GM21529 (cell line): Measurements from ENCODE around the gene SEC22C.

Source experiments
- ATAC-seq: cut with Tn5 transposase; IDR thresholded peaks from one replicate; pipeline ENCODE4 v1.9.1; 2021; ENCODE audit not compliant: unreplicated experiment

The SEC22C gene

DNA sequence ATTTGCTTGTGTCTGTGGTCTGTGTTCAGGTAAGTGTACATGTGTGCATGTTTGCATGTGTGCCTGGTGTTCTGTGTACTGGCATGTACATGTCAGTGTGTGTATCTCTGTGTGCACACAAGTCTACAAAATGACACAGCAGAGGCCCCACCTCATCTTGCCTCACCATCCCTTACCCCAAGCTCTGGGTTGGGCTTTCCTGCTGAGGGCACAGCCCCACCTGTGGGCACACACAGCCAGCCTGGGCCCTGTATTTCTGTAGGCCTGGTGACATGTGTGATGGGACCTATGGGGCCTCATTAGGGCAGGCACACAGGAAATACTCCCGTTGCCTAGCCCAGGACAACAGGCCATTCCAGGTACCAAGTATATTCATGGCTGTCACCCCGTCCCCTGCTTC, 65.8 kb downstream of the SEC22C start:
- ATAC-seq = no peak

DNA sequence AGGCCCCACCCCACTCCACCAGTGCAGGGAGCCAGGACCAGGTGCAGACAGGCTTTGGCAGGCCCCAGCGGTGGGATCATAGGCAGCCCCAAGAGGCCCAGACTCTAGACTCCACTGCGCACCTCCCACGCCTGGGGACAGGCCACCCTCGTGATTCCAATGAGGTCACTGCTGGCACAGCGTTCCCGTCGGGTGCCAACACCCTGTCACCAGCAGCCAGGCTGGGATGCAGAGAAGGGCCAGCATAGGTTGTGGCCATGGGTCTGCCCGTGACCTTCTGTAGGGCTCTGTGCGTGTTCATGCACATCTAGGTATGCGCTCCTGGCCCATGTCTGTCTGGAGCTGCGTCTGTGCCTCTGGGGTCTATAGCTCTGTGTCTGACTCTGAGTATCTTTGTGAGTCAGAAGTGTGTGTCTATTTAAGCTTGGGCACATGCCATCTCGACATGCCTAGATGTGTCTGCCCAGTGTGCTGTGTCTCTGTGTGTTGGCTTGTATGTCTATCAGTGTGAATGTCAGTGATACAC, 66.3 kb downstream of the SEC22C start:
- ATAC-seq = no peak

DNA sequence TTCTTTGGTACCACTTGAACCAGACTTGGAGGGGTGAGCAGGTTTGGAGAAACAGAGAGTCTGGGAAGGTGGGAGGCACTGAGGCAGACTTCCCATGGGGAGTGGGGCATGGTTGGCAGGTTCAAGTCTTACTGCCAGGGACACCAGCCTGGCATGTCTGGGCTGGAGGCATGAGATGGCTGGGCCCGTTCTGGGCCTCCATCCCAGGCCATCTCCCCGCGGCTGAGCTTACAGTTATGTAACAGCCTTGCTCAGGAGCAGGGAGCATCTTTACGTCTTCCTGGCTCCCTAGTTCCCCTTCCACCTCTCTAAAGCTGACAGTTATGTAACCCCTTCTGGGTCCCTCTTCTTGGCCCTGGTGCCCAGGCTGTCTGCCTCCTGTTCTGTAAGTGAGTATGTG, 66.9 kb downstream of the SEC22C start:
- no peak for ATAC-seq

DNA sequence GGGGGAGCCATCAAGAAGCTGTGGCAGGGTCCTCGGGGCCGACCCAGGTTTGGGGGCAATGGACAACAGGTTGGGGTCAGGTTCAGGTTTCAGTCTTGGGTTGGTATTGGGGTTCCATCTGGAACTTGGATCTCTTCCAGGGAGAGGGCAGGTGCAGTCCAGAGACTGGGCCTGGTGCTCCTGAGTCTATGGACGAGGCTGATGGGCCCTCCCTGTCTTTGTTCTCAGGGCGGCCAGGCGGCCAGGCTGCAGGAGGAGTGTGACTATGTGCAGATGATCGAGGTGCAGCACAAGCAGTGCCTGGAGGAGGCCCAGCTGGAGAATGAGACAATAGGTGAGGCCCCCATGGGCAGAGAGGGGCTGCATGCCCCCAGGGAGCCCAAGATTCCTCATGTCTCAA, 68.2 kb downstream of the SEC22C start:
- no peak for ATAC-seq

DNA sequence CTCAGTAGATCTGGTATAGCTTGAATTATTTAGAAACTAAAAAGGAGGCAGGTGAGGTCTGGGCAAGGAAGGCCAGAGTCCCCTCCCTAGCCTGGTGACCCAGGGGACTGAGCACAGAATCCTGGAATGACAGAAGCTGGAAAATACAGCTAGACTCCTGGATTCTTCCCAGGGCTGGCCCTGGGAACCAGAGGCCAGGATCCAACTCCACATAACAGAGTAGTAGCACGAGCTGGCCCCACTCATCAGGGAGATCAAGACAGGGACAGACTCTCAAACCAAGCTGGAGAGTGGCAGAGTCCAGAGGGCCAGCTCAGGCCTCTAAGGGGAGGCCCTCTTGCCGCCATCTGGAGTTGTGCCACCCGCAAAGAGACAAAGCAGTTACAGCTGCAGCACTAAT, 68.6 kb downstream of the SEC22C start:
- ATAC-seq = no peak

DNA sequence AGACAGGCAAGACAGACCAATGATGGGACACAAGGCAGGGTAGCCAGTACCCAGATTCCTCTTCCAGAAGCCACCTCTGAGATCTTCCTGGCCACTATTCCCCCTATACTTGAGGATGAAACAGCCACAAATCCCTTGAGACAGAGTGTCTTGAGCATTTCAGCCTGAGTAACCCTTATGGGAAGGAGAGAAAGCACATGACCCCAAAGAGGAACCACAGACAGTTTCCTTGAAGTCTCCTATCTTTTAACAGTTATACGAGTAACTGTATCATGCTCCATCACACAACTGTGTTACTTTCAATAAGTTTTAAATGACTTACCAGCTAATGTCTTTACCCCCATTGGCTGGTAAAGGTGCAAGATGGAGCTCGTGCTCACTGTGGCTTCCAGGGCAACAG, 70.0 kb downstream of the SEC22C start:
- no peak for ATAC-seq

DNA sequence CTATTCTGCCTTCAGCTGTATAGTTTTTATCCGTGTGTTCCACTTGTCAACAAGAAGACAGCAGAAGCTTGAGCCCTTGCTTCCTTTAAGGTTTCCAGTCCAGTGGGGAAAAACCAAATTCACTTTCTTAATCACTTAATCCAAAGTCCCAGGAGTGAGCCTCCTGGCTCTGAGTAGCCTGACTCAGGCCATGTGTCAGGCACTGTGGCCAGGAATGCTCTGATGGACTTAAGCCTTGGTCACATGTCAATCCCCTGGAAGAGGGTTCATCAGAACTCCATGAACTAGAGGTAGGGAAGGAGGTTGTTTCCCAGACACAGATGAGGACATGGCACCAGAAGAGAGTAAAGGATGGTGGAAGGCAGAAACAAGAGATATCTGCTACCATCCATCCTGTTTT, 70.6 kb downstream of the SEC22C start:
- ATAC-seq = no peak

DNA sequence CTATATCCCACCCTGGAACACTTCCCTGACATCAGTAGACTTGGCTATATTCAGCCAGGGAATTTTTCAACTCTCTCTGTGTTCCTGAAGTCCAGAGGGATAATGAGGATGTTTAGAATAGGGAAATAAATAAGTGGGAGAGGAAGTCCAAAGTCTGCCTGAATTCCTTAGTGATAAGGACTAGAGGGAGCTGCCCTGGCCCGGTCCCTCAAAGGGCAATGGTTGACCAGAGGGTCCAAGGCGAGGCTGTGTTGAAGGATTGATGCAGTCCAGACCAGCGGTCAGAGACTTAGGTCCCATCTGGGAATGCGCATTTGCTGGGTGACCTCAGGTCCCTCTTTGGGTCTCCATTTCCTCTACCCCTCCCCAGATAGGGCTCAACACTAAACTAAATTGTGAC, 71.4 kb downstream of the SEC22C start:
- ATAC-seq = no peak

DNA sequence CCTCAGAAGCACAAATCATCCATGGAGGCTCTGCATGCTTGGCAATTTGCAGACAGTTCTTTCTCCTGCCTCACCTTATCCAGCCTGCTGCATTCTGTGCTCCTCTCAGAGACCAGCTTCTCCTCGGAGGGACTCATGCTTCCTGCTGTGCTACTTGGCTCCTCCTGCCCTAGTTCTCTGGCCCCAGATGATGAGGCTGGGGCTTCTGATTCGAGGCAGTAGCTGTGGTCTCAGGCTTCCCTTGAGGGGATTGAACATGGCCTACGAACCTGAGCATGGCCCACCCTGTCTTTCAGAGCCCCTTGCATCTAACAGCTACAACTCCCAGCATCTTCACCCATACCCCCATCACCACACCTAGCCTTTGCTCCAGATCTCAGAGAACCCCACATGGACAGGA, 72.7 kb downstream of the SEC22C start:
- no peak for ATAC-seq

DNA sequence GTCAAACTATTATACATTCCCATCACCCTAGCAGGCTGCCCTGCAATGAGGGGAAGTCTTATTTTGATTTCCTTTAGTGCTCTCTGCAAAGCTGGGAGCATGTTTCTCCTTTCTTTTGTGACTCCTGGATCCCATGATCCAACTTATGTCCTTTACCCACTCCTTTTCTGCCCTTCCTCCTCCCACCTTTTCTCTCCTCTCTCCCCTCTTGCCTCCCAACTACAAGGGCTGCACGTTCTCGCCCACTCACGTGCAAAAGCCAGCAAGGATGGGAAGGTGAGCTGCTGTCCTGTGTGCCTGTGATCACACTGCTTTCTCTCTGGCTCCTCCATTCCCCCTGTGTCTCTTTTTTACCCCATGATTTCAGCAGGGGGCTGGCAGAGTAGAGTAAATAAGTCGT, 73.2 kb downstream of the SEC22C start:
- ATAC-seq = no peak

DNA sequence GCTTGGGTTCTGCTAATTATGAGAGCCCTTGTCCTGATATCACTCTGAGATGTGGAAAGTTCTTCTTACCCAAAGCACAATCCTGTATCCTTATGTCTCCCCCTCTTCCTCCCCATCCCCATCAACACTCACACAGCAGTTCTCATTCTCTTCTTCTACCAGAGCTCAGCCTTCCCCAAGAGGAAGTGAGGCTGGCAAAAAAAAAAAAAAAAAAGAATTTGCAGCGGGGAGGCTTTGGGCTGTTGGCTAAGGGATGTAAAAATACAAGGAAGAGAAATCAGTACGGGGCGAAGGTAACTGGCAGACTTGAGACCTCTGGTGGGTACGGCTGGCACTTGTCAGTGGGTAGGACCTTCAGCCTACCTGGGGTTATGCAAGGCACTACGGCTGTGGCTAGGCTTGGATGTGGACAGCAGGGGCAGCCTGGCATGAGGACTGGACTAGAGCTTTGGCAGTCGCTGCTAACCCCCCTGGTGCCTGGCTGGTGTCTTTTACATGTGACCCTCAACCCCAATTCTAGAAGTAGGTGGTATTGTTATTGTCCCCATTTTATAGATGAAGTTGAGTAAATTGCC, 73.9 kb downstream of the SEC22C start:
- no peak for ATAC-seq

DNA sequence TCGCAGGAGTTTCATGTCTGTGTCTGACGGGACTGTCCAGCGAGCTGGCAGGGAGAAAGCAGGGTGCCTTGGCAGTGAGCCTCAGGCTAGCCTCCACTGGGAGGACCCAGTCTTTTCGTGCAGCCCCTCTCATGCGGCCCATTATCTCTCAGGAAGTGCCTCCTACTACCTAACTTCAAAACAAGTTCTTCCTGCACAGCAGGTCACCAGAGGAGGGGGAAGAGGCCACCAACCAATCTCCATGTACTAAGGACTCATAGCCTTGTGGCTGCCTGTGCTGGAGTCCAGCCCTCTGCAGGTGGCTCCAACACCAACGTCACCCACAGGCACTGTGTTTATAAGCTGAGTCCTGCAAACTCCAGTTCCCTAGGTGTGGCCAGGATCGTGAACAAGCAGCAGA, 74.5 kb downstream of the SEC22C start:
- ATAC-seq = no peak

DNA sequence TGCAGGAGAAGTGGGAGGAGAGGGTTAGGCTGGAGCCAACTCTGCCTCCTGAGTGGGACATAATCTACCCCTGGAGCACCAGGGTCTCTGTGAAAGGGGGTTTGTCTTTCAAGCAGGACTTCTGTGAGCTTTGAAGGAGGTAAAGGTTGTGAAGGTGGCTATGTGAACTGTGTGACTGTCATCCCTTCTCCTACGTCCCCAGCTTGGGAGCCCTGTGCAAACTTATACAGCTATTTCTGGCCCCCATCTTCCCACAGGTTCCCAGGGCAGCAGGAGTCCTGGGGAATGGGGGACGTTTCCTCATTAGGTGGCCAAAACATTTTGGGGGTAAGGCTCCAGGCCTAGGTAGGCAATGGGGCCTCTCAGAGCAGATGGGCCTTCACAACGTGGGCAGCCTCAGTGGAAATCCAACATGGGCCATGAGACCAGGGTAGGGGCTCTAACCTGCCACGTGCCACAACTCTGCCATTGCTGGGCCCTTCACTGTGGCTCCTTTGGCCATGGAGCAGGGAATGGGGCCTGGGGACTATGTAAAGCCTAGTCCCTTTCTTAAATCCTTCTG, 75.8 kb downstream of the SEC22C start:
- ATAC-seq = no peak

DNA sequence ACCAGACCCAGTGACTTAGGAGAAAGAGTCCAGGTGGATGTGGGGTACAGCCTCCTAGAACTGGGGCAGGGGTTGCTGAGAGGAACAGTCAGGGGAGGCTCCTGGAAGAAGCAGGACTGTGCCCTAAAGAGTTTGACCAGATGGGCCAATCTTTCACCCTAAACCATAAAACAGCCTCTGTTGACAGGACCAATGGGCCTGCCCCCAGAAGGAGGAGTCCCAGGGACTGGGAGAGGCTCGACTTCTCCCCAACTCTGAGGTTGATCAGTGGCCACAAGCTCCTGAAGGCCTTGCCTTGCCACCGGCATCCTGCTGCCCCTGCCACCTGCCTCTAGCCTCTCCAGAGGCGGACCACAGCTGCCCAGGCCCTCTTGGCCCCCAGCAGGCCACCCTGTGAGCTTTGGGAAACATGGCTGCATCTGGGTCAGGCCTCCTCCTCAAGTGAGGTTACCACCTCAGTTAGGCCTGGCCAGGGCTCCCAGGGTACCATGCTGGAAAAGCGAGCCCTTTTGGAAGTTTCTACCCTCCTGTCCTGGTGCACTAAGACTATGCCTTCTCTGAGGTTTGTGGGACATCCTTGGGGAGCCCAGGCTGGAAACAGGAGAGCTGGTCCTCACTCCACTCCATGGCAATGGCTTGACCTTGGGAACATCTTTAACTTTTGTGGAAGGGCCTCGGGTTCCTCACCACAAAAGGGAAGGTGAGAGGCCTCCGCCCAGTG, 76.5 kb downstream of the SEC22C start:
- ATAC-seq = no peak

DNA sequence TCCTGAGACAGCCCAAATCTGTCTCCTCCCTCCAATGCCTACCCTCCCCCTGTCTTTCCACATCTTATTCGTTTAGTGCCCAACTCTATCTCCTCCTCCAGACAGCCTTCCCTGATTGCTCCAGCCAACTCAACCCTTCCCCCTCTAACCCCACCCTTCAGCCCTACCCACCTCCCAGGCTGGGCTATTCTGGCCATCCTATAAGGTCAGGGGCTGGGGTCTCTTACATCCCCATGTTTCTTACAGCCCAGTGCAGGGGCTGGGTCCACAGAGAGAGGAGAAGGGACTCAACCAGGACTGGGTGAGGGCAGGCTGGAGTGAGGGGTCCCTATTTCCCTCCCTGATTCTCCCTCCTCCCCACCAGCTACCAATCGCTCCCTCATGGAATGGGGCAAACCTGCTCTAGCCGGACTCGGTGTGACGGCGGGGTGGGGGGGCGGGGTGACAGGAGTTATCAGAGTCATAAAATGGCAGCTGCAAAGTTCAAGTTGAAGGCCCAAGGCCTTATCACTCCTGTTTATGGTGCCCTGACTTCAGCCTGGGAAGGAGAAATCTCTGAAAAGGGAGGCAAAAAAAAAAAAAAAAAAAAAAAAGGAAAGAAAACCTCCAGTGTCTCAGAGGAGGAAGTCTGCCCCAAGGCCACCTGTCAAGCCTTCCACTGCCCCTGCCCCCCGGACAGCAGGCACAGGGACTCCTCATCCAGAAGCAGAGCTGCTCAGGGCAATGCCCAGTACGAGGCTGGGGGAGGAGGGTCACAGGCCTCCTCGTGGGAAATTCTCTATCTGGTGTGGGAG, 77.2 kb downstream of the SEC22C start:
- no peak for ATAC-seq

DNA sequence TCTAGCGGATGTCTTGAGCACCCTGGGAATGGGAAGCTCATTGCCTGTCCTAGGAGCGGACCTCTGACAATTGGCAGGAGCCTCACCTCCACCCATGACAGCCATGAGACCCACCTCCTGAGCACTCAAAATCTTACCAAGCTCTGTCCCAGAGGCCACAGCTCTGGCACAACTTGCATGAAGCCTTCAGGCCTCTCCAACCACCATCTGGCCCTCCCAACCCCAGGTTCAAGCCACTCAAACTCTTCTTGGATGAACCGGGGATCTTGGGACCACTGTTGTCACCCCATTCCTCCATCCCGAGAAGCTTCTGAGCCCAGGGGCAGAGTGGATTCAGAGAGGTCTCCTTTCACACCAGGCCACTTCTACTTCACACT, 77.8 kb downstream of the SEC22C start:
- no peak for ATAC-seq

DNA sequence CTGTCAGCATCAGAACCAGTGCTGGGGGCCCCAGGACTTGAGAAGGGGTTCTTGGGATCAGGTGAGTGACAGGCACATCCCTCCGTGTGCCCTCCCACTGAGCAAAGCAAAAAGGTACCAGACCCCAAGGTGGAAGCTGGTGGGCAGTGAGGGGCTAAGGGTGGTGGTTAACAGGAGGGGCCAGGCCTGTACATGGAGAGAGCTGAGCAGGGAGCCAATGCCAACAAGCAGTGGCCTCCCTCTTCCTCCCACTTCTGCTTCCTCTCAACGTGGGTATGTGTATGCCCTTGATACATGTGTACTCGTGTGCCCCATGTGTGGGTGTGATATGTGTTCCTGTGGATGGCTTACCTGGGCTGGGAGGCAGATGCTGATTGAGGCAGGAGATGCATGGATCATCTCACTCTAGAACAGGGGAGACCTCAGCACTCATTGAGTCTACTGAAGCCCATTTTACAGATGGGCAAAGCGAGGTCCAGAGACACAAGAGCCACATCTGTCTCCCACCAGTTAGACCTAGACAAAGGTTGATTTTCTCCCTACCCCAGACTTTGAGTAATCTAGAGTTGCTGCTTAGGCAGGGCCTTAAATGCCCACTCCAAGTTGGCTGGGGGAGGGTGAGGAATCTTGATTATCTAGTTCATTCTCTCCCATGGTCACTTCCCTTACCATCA, 78.4 kb downstream of the SEC22C start:
- no peak for ATAC-seq

DNA sequence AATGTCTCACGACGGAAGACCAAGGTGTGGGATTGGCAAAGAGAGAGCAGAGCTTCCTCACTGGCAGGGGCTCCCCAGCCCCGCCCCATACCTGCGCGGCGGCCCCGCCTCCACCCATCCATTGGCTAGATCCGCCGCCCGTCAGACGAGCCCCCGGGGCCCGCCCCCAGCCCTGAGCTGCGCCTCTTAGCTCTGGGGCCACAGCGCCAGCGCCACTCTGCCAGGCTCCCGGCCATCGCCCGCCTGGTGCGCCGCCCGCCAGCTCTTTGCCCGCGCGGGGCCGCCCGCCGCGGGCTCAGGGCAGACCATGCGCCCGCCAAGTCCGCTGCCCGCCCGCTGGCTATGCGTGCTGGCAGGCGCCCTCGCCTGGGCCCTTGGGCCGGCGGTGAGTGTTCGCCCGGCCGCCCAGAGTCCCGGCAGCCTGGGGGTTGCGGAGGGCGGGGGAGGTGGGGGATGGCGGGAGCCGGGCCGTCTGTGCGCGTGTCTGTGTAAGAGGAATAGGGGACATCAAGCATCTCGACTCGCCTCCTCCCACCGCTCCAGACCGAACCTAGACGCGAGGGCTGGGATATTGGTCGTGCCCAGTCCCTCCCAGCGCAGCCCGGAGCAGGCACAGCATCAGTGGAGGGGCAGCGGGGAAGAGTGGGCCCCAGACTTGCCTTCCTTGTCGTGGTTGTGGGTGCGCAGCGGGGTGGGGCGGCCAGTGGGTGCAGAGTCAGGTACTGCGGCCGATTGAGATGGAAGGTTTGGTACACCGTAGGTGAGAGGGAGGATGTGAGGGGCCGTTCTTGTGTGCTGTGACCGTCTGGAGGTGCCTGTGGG, 79.1 kb downstream of the SEC22C start, which contains the start of gene VIPR1:
Gene VIPR1, plus strand, starts transcription at position 215 of the 822 bp plus-strand sequence. Its CDS starts 93 bp downstream, at position 308.
- ATAC-seq = peak; percentile 92

DNA sequence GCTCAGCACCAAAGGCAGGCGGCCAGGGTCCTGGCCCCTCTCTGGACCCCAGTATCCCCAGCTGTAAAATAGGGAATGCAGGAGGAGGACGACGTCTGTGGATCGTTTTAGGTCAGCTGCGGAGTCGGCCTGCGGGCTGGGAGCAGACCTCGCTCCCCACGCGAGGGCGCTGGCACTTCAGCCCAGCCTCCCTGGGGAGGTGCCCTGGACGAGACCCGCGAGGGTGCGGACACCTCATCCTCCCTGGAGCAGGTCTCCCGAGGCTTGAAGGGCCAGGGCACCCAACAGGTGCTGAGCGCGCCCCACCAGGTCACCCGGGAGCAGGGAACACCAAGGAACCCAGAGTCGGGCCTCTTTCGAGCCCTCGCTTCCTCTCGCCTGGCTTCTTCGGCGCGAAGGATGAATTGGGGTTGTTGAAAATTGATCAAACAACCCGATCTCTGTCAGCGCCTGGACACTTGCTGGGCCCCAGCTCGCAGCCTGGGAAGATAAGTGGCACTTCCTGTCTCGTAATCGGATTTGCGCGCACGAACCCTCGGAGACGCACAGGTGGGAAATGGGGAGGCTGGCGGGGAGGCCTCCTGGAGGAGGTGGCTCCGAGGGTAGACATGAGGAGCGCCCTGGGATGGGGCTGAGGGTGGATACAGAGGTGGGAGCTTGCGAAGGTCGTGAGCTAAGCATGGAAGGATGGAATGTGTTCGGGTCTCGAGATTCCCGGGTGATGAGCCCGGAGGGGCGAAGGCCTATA, 79.9 kb downstream of the SEC22C start:
- peak; percentile 36 for ATAC-seq

DNA sequence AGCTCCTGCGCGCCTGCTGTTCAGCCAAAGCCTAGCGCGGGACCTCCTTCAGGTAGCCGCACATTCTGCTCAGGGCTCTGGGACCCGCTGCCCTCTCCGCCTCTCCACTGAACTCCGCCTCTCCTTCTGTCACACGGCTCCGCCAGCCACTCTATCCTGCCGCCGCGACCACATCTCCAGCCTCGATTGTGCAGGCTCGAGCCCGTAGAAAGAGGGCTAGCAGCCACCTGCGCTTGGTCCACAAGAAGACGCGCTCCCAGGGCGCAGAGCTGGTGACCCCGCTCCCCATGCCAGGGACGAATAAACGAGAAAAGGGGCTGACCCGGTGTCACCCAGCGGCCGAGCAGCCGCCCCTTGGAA, 80.5 kb downstream of the SEC22C start:
- no peak for ATAC-seq
